Fibroblast of lung (primary cell): ENCODE measurements around the gene SMIM7.

ENCODE experiments used
- CTCF ChIP-seq, 2 donors: IDR thresholded peaks in 1 of 2; conservative IDR thresholded peaks in 1 of 2; 1 replicate in 1 of 2; 2 replicates in 1 of 2; pipeline ENCODE4 v1.5.1; 2011 to 2012; ENCODE audit warnings: low read length in 2 of 2, control low read depth in 1 of 2, inconsistent platforms in 1 of 2, low read depth in 1 of 2, mild to moderate bottlenecking in 1 of 2
- EZH2 ChIP-seq: IDR thresholded peaks from 2 replicates; pipeline ENCODE4 v1.5.1; 2012; ENCODE audit warnings: low read length, control low read depth, mild to moderate bottlenecking; ENCODE audit errors: missing control alignments

- TF ChIP-seq CTCF (conservative IDR thresholded peaks at IDR 0.05 in 1 of 2, IDR thresholded peaks at IDR 0.05 in 1 of 2; ENCODE audit: low read depth in 1 of 2, low read length in 2 of 2) (no peak), EZH2 (no peak)
Observed at GRCh38 chr19:16654627-16655026, 5.3 kb downstream of the SMIM7 start.
